ENCODE measurements around the gene DCC. TPM values are rescaled to one million over a fixed set of nuclear protein-coding genes. Genes with fewer than 3 reads are reported as not detected.

The DCC gene
- total and polyA plus RNA-seq, 2 of the 8 experiments (the other 6 are each of a cell fraction or from before 2014, with no cell fraction given) = 0.14 to 1.4 TPM

- H3K9ac ChIP-seq (replicated peaks in 1 of 4; ENCODE audit: extremely low read depth in 1 of 4, low read depth in 3 of 4, low read length in 3 of 4) = no peak overlapping the region
- H3K27ac ChIP-seq (ENCODE audit: low read depth, low read length) = no peak overlapping the region
- no peak overlapping the region for H2BK5ac ChIP-seq (ENCODE audit: low read depth, low read length)
- H3K56ac ChIP-seq (replicated peaks; ENCODE audit: insufficient read length, low read depth, low read length) = no peak overlapping the region
- H4K91ac ChIP-seq (replicated peaks; ENCODE audit: insufficient read length, low read length) = no peak overlapping the region
- no peak overlapping the region for H3K4ac ChIP-seq (replicated peaks; ENCODE audit: insufficient read length, low read depth, low read length)
- 84% methylated on average over 1 of the region's 1 CpG; no CpG with 5 or more reads in 1 of the 2 experiments for WGBS, 2 experiments (ENCODE audit: extremely low coverage in 1 of 2, insufficient coverage in 1 of 2, insufficient read length in 1 of 2, insufficient replicate concordance in 2 of 2, low coverage in 1 of 2, low lambda C conversion rate in 2 of 2, missing lambda C conversion rate in 1 of 2)
- no peaks in the 10 kb centered on the region for H3K27me3 ChIP-seq (replicated peaks in 1 of 4; ENCODE audit: control insufficient read depth in 3 of 4, extremely low read depth in 1 of 4, insufficient read depth in 3 of 4, low read length in 3 of 4)
- no peaks in the 10 kb centered on the region for H3K79me2 ChIP-seq (ENCODE audit: control insufficient read depth in 1 of 2, insufficient read depth in 2 of 2, low read length in 2 of 2)
- no peaks in the 10 kb centered on the region for H3K4me1 ChIP-seq (replicated peaks in 1 of 4; ENCODE audit: control insufficient read depth in 3 of 4, insufficient read depth in 4 of 4, low read length in 3 of 4)
- no peak overlapping the region for H4K8ac ChIP-seq (ENCODE audit: extremely low read depth, insufficient read depth, low read length)
- H3K79me1 ChIP-seq (ENCODE audit: low read depth, low read length) = no peaks in the 10 kb centered on the region
- H3K23ac ChIP-seq (ENCODE audit: insufficient read length) = no peak overlapping the region
- no peaks in the 10 kb centered on the region for H3K23me2 ChIP-seq (ENCODE audit: low read depth, low read length)
- H4K20me1 ChIP-seq (replicated peaks in 1 of 2; ENCODE audit: control insufficient read depth in 1 of 2, insufficient read depth in 2 of 2, low read length in 2 of 2) = no peaks in the 10 kb centered on the region
- DNase-seq (ENCODE audit: low read depth in 1 of 2, low spot score in 2 of 2) (no peak), FAIRE-seq (no peak)
- H2BK12ac ChIP-seq (ENCODE audit: low read depth, low read length) = no peak overlapping the region
- no peak overlapping the region for H3K14ac ChIP-seq (ENCODE audit: insufficient read length)
- POLR2A ChIA-PET (ENCODE audit: partially characterized antibody) = no interaction called here
- no peak overlapping the region for H2AK5ac ChIP-seq (ENCODE audit: low read depth, low read length)
- H2BK20ac ChIP-seq (ENCODE audit: low read length) = no peak overlapping the region
- H2BK120ac ChIP-seq (replicated peaks; ENCODE audit: low read depth, low read length) = no peak overlapping the region
- no peak overlapping the region for H4K5ac ChIP-seq (ENCODE audit: insufficient read length, low read depth, low read length)
- no peak overlapping the region for H3K4me3 ChIP-seq (ENCODE audit: extremely low read depth in 1 of 4, insufficient read depth in 2 of 4, low read depth in 3 of 4, low read length in 4 of 4)
- no peak overlapping the region for H2AFZ ChIP-seq (ENCODE audit: low read length)
- H3K4me2 ChIP-seq (ENCODE audit: insufficient read depth in 1 of 2, low read depth in 2 of 2, low read length in 2 of 2) = no peak overlapping the region
- CTCF ChIA-PET (ENCODE audit: partially characterized antibody) = interaction anchor here (0.6 kb wide), 1 partner anchor 1465 kb away, joined by 5 read pairs; no protein-coding TSS in a partner anchor
- H2BK15ac ChIP-seq (ENCODE audit: low read length) = no peak overlapping the region
- no peaks in the 10 kb centered on the region for H3K9me3 ChIP-seq (ENCODE audit: insufficient read depth in 2 of 2, low read depth in 1 of 2, low read length in 1 of 2)
- no peak overlapping the region for H3K18ac ChIP-seq (ENCODE audit: extremely low read depth, low read length)
- no peaks in the 10 kb centered on the region for H3K36me3 ChIP-seq (ENCODE audit: control insufficient read depth in 2 of 4, insufficient read depth in 4 of 4, low read length in 3 of 4)
- no peak for TF ChIP-seq SUZ12 (IDR thresholded peaks at IDR 0.05; ENCODE audit: low read length)
- TF ChIP-seq KDM1A (IDR thresholded peaks at IDR 0.05; ENCODE audit: borderline replicate concordance, low read length) = no peak
- no peak for TF ChIP-seq CTCF (IDR thresholded peaks at IDR 0.05; ENCODE audit: control extremely low read depth in 1 of 3, insufficient read depth in 1 of 3, low read depth in 1 of 3, low read length in 3 of 3)
- no peak for TF ChIP-seq SAP30 (IDR thresholded peaks at IDR 0.05; ENCODE audit: insufficient read depth, insufficient replicate concordance, low read length)
- no peak for TF ChIP-seq RAD21 (IDR thresholded peaks at IDR 0.05 in 1 of 2, conservative IDR thresholded peaks at IDR 0.05 in 1 of 2; ENCODE audit: low read depth in 2 of 2, low read length in 2 of 2)
- no peak for TF ChIP-seq PHF8 (conservative IDR thresholded peaks at IDR 0.05; ENCODE audit: low read depth, low read length)
- no peak for TF ChIP-seq POLR2AphosphoS5 (IDR thresholded peaks at IDR 0.05; ENCODE audit: low read depth, low read length)
- TF ChIP-seq ASH2L (IDR thresholded peaks at IDR 0.05; ENCODE audit: low read length) = no peak
- TF ChIP-seq TCF12 (IDR thresholded peaks at IDR 0.05; ENCODE audit: low read depth, low read length) = no peak
- no peak for TF ChIP-seq TEAD4 (IDR thresholded peaks at IDR 0.05; ENCODE audit: low read depth, low read length)
- TF ChIP-seq BCL11A (IDR thresholded peaks at IDR 0.05; ENCODE audit: low read depth in 2 of 2, low read length in 2 of 2) = no peak
- no peak for TF ChIP-seq YY1 (IDR thresholded peaks at IDR 0.05; ENCODE audit: low read depth, low read length)
These were observed 580.7 kb downstream of the DCC start for GRCh38 chr18:52920665-52921064.

All from H1 (cell line).